ENCODE data around the gene MAGEB4.

DNA sequence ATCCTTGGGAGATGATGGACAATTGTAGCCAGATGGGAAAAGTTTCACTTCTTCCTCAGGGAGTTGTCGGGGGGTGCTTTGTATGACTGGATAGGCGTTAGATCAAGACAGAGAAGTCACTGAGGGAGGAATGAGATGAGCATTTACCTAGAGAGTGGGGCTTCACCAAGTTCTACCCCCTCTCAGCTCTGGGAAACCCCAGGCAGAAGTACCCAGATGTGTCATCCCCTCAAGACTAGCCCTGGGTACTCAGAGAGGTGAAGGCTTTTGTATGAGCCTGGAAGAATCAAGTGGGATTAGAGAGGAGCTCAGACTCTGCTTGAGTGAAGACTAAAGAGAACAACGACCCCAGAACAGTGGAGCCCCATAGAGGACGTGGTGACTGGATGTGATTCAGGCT is 7.1 kb downstream of the MAGEB4 start:
- TF ChIP-seq MAFK (IDR thresholded peaks at IDR 0.05; ENCODE audit: low read depth, low read length) = no peak
- TF ChIP-seq, protein P1, sequence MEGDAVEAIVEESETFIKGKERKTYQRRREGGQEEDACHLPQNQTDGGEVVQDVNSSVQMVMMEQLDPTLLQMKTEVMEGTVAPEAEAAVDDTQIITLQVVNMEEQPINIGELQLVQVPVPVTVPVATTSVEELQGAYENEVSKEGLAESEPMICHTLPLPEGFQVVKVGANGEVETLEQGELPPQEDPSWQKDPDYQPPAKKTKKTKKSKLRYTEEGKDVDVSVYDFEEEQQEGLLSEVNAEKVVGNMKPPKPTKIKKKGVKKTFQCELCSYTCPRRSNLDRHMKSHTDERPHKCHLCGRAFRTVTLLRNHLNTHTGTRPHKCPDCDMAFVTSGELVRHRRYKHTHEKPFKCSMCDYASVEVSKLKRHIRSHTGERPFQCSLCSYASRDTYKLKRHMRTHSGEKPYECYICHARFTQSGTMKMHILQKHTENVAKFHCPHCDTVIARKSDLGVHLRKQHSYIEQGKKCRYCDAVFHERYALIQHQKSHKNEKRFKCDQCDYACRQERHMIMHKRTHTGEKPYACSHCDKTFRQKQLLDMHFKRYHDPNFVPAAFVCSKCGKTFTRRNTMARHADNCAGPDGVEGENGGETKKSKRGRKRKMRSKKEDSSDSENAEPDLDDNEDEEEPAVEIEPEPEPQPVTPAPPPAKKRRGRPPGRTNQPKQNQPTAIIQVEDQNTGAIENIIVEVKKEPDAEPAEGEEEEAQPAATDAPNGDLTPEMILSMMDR (conservative IDR thresholded peaks at IDR 0.05; ENCODE audit: low read depth, low read length) = no peak
- TF ChIP-seq CHD1 (IDR thresholded peaks at IDR 0.05; ENCODE audit: low read depth, low read length) = no peak
- TF ChIP-seq FOS (IDR thresholded peaks at IDR 0.05; ENCODE audit: low read depth, low read length) = no peak
- no peak for TF ChIP-seq POLR2A (IDR thresholded peaks at IDR 0.05; ENCODE audit: low read depth, low read length)
- TF ChIP-seq, protein P2, sequence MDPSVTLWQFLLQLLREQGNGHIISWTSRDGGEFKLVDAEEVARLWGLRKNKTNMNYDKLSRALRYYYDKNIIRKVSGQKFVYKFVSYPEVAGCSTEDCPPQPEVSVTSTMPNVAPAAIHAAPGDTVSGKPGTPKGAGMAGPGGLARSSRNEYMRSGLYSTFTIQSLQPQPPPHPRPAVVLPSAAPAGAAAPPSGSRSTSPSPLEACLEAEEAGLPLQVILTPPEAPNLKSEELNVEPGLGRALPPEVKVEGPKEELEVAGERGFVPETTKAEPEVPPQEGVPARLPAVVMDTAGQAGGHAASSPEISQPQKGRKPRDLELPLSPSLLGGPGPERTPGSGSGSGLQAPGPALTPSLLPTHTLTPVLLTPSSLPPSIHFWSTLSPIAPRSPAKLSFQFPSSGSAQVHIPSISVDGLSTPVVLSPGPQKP (IDR thresholded peaks at IDR 0.05; ENCODE audit: borderline replicate concordance, low read depth, low read length) = no peak
- no peak for TF ChIP-seq RAD21 (IDR thresholded peaks at IDR 0.05; ENCODE audit: low read length)
- TF ChIP-seq BHLHE40 (IDR thresholded peaks at IDR 0.05; ENCODE audit: low read depth, low read length) = no peak
- no peak for TF ChIP-seq NFE2L2 (IDR thresholded peaks at IDR 0.05; ENCODE audit: low read depth, low read length)
- TF ChIP-seq, protein P3, sequence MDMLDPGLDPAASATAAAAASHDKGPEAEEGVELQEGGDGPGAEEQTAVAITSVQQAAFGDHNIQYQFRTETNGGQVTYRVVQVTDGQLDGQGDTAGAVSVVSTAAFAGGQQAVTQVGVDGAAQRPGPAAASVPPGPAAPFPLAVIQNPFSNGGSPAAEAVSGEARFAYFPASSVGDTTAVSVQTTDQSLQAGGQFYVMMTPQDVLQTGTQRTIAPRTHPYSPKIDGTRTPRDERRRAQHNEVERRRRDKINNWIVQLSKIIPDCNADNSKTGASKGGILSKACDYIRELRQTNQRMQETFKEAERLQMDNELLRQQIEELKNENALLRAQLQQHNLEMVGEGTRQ (IDR thresholded peaks at IDR 0.05; ENCODE audit: low read depth, low read length) = no peak
- no peak for TF ChIP-seq CEBPB (IDR thresholded peaks at IDR 0.05; ENCODE audit: low read depth, low read length)
- TF ChIP-seq RFX5 (IDR thresholded peaks at IDR 0.05; ENCODE audit: low read depth, low read length) = no peak
- no peak for TF ChIP-seq MAZ (IDR thresholded peaks at IDR 0.05; ENCODE audit: borderline replicate concordance, low read depth, low read length)

Measured in IMR-90 (cell line).